Measurements from ENCODE around the gene GYG2.

- no peak for TF ChIP-seq GATA2 (IDR thresholded peaks at IDR 0.05; ENCODE audit: low read depth, low read length)
- no peak for TF ChIP-seq GATA3 (IDR thresholded peaks at IDR 0.05; ENCODE audit: low read depth, low read length)
Measured at GRCh38 chrX:2917767-2918166, 89.0 kb downstream of the GYG2 start.

Data from SH-SY5Y (cell line).